ENCODE data around the gene TMEM150B. TPM values are rescaled to one million over a fixed set of nuclear protein-coding genes. Genes with fewer than 3 reads are reported as not detected.

Gene TMEM150B
- total and polyA plus RNA-seq, 9 of the 15 experiments (the other 6 are each of a cell fraction or from before 2014, with no cell fraction given): 0.47 to 1.3 (median 0.74) TPM; not detected in 2

GRCh38 chr19:55341595-55342531 is 16.7 kb upstream of the TMEM150B start (continued):
- TF ChIP-seq MAX (CRISPR knock-in tag; IDR thresholded peaks at IDR 0.05): peak; percentile 9; the same call in 1 of the 2 replicates
- no peak for TF ChIP-seq POU5F1 (IDR thresholded peaks at IDR 0.05; ENCODE audit: borderline replicate concordance, low read depth, low read length, partially characterized antibody)
- no peak for TF ChIP-seq JUN (IDR thresholded peaks at IDR 0.05; ENCODE audit: borderline replicate concordance, low read depth, low read length)
- peak; percentile 41; the same call in 1 of the 2 replicates for TF ChIP-seq JUN (CRISPR knock-in tag; IDR thresholded peaks at IDR 0.05; ENCODE audit: borderline replicate concordance)
- peak; percentile 9; the same call in 1 of the 2 replicates for TF ChIP-seq CEBPG (CRISPR knock-in tag; IDR thresholded peaks at IDR 0.05)
- TF ChIP-seq CEBPG (tag; conservative IDR thresholded peaks at IDR 0.05 in 1 of 2, IDR thresholded peaks at IDR 0.05 in 1 of 2): no peak
- no peak for TF ChIP-seq CREB5 (CRISPR knock-in tag; IDR thresholded peaks at IDR 0.05)
- TF ChIP-seq SUPT5H (IDR thresholded peaks at IDR 0.05): 0 out of 2 replicates have a peak, but pooled peaks have one; percentile 9
- TF ChIP-seq RBFOX2 (IDR thresholded peaks at IDR 0.05; ENCODE audit: low read depth, low read length): peak; percentile 53
- peak; percentile 85 for TF ChIP-seq ZBTB33 (CRISPR knock-in tag; IDR thresholded peaks at IDR 0.05)
- no peak for TF ChIP-seq BACH1 (tag; IDR thresholded peaks at IDR 0.05)
- no peak for TF ChIP-seq NR2C2 (CRISPR knock-in tag; IDR thresholded peaks at IDR 0.05)
- TF ChIP-seq NR2C2 (tag; IDR thresholded peaks at IDR 0.05): peak; percentile 20; the same call in 1 of the 2 replicates
- TF ChIP-seq TEAD1 (CRISPR knock-in tag; IDR thresholded peaks at IDR 0.05): peak in 1 of 2 experiments; percentile 39; a peak in 1 of 4 replicates
- TF ChIP-seq PCBP1 (IDR thresholded peaks at IDR 0.05; ENCODE audit: low read depth, low read length, poor library complexity, severe bottlenecking): peak; percentile 66

Data from K562 (cell line).